NT2/D1 (cell line): ENCODE data around the gene GTPBP6.

ENCODE experiments used
- YY1 ChIP-seq: IDR thresholded peaks from 2 replicates; pipeline ENCODE4 v1.6.1; 2011; ENCODE audit not compliant: insufficient read length, insufficient read depth
- ZNF274 ChIP-seq: IDR thresholded peaks from 2 replicates; pipeline ENCODE4 v1.6.1; 2011; ENCODE audit warnings: mild to moderate bottlenecking, low read depth, low read length

GRCh38 chrX:264634-265455, 53.8 kb downstream of the GTPBP6 start:
- TF ChIP-seq ZNF274: no peak
- no peak for TF ChIP-seq YY1
